Measurements from ENCODE around the gene CST8.

The CST8 gene

DNA sequence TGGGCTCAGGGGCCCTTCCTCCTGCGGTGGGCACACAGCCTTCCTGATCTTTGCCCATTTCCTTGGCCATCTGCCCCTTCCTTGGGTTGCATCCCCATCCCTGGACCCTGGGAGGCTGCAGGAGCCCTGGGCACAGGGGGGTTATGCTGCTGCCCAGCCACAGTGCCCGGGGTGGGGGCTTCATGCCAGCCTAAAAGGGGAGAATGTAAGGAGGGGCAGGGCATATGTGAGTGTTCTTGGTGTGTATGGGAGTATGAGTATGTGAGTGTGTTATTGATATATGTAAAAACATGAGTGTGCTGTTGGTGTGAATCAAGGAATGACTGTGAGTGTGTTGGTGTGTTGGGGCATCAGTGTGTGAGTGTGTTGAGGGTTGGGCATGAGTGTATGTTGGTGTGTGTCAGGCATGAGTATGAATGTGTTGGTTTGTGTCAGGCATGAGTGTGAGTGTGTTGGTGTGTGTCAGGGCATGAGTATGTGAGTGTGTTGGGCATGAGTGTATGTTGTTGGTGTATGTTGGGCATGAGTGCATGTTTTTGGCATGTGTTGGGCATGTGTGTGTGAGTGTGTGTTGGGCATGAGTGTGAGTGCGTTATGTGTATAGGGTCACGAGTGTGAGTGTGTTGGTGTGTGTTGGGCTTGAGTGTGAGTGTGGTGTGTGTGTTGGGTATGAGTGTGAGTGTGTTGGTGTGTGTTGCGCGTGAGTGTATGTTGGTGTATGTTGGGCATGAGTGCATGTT, 14.7 kb upstream of the CST8 start:
- DNase-seq = no peak

- no peak for DNase-seq
Measured at GRCh38 chr20:23477223-23477622, 13.7 kb upstream of the CST8 start.

GRCh38 chr20:23479043-23479442, 11.9 kb upstream of the CST8 start:
- DNase-seq = no peak

DNA sequence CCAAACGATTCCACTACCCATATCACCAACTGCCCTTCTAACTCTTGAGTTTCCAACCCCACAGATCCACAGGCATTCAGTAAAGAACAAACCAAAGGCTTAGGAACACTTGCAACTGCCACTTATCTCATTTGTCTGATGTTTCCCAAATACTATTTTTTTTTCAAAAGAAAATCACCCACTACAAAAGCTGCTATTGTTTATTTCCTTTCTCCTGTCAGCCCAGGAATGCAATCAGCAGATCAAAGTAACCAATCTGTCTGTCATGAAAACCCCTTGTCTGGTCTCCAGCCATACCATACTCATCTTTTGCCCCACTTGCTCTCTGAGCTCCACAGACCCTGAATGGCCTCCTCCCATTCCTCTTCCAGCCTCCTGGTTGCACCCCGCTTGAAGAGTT, 8.8 kb upstream of the CST8 start:
- no peak for DNase-seq

DNA sequence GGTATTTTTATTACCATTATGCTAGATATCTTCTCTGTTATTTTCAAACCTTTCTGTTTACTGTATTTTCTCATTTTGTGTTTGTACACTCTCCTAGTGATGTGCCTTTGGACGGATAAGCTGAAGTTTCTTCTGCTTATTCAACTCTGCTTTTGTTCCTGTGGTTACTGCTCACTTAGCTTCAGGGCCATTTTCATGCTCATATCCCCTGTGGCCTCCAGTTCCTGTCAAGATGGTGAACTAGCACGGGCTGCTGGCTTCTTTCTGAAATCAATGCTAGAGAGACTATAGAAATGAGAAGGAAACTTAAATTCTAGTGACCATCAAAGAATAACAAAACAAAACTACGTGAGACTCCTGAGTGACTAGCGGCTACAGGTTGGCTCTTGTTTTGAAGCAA, 6.8 kb upstream of the CST8 start:
- DNase-seq = no peak

DNA sequence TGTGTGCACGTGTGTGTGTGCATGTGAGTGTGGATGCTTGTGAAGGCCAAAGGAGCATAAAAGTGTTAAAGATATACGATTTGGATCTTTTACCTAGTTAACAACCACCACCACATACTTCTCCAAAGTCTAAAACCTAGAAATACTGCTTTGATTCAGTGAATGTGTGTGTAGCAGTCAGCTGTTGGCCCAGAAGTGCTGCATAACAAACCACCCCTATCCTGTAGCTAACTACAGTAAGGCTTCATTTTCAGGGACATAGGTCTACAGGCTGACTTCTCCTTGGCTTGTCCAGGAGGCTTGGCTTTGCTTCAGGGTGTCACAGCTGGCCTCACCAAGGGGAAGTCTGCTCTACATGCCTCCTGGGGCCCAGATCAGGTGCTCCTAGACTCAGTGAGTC, 2.4 kb upstream of the CST8 start:
- no peak for DNase-seq

- DNase-seq = no peak
Measured at GRCh38 chr20:23488996-23489395, 1.9 kb upstream of the CST8 start.

GRCh38 chr20:23492292-23492691, 1.4 kb downstream of the CST8 start:
- no peak for DNase-seq

DNA sequence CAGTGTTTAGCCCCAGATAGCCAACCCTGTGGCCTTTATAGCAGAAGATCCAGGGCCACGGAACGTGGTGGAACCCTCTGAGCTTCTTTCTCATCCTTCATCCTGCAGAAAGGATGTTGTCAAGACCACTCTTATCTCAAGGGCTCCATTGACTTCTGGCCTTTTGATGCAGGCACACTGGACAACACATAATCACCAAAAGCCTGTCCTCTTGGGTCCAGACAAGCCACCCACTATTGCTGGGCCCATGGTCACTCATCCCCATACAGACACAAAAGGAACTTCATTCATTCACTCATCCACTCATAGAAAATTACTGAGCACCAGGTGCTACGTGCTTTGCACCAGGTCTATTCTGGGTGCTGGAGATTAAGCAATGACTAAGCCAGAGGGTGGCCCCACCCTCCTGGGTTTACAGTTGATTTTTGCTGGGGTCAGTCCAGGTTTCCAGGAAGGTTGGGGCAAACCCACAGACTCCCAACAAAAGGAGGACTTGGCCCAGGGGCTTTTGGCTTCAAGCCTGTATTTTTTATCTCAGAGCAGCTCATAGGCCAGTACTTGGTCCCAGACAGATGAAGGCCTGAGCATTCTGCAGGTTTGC, 2.4 kb downstream of the CST8 start:
- DNase-seq = no peak

GRCh38 chr20:23497536-23497935, 6.6 kb downstream of the CST8 start:
- DNase-seq = no peak

DNA sequence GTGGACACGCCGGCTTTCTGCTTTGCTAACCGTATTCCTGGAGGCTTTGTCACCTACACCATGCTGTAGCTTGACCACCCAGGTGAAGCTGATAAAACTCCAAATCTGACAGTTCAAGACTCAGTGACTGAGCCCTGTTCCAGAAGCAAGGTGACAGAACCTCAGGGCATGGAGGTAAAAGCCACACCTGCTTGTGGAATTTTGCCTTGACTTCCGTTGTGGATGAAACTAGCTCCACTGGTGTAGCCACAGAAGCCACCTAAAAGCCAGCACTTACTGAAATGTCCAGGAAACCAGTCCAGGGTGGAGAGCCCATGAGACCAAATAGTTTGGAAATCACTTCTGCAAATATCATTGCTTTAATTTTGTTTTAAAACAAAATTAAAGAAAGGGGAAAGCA, 11.0 kb downstream of the CST8 start:
- DNase-seq = no peak

- no peak for DNase-seq
Measured at GRCh38 chr20:23503649-23504048, 12.7 kb downstream of the CST8 start.

- DNase-seq = no peak
Measured at GRCh38 chr20:23507346-23507745, 16.4 kb downstream of the CST8 start.

DNA sequence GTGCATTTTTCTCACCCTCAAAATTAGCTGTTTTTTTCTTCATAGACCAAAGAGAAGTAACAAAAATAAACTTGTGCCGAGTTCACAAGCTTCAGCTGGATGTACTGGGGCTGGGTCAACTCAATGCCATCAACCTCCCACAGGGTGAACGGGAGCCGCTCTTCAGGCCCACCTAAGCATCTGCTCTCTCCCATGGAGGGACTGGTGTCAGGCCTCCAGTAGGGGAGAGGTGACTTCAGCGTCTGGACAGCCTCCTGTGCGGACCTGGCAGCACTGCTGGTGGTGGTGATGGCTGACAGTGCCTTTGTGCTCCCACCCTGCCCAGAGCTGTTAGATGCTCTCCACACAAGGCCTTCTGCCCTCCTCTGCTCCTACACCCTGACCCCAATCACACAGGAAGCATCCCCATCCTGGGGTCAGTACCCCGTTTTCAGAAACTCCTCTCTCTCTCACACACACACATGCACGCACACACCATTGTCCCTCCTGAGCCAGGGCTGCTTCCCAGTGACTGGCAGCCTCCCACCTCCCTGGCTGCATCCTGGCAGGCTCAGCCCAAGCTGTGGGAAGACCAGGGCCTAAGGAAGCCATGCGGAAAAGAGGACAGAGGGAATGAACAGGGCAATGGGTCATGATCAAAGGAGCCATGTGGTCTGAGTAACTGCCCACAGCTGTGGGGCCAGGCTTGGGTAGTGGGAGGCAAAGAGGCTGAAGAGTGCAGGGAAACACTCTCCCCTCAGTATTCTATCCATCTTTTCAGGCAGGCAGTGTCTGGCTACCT, 17.7 kb downstream of the CST8 start:
- DNase-seq = no peak

DNA sequence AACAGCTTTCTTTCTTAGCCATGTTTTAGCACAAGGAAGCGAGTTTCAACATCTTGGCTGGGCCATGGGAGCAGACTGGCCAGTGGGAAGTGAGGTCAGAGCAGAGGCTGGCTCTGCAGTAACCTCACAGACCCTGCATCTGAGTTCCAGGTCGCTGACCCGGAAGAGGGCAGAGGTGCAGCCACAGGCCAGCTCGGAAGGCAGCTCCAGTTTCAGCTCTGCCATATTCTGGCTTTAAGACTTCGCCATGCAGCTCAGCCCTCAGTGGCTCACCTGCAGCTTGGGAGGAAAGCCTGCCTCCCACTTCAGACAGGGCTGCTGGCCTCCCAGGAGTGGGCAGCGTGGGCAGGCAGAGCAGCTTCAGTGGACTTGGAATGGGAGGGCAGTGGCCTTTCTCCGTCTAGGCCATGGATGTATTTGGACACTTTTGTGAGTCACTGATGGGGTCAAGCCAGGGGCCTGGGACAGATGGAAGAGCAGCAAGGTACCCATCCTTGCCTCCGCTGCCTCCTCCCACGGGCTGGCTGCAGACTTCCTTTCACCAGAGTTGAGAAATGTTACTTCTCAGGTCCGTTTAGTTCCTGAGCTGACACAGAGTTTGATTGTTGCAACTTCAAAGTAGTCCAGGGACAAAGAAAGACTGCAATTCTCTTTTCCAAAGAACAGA, 18.5 kb downstream of the CST8 start:
- DNase-seq = no peak

- no peak for DNase-seq
Measured at GRCh38 chr20:23510000-23510590, 19.2 kb downstream of the CST8 start.

DNA sequence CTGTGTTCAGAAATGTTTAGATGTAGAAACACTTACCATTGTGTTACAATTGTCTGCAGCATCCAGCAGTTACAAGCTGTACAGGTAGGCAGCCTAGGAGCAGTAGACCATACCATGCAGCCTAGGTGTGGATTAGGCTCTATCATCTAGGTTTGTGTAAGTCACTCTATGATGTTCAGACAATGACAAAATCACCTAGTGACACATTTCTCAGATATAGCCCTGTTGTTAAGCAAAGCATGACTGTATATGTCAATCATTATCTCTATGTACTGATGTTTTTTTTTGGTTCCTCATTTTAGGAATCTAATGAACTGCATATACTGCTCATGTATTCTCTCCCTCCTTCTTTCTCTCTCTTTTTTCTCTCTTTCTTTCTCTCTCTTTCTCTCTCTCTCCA, 22.2 kb downstream of the CST8 start:
- no peak for DNase-seq

DNA sequence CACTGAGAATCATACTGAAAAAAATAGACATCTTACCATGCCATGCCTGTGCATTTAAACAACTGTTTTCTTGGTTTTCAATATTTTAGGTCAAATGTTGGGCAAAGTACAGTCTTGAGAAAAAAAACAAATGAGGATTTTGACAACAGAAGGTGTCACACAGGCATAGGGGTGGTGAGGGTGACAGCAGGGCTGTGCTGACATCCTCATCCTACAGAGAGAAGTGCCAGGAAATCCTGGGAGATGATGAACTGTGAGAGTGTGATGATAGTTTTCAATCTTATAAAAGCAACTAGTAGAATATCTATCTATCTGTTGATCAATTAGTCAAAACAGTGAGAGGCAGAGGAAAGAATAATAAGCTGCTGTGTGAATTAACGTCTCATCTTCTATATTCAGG, 23.9 kb downstream of the CST8 start:
- no peak for DNase-seq

GRCh38 chr20:23515250-23515939, 24.5 kb downstream of the CST8 start:
- no peak for DNase-seq

DNA sequence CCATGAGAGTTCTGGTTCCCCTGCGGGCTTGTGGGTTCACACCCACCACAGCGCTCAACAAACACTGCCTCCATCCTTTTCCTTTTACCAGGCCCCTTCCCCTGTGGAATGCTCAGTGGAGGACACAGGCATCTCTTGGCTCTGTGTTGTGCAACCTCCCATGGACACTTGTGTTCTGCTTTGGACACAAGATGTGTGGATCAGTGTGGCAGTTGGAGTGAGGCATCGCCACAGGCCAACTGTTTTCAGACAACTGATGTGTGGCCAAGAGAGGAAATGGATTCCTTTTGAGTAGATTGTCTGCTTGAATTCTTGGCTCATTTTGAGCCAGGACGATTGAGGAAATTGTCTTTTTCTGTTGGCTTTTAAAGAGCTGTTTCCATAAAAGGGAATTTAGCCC, 26.8 kb downstream of the CST8 start:
- DNase-seq = no peak

DNA sequence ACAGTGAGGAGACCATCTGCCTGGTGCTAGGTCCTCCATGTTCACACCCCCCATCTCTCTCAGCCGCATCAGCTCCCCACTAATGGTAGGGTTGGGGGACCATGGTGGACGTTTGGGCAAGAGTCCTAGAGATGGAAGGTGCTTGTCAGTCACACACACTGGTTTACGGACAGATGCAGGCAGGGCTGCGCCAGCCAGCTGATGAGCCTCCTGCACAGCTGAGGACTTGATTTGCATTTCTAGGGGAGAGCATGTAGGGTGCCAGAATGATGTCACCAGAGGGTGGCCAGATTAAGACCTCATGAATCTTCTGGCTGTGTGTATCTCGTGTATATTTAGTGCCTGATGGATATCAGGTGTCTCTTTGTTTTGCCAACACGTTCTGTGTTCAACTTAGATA, 28.6 kb downstream of the CST8 start:
- no peak for DNase-seq

DNA sequence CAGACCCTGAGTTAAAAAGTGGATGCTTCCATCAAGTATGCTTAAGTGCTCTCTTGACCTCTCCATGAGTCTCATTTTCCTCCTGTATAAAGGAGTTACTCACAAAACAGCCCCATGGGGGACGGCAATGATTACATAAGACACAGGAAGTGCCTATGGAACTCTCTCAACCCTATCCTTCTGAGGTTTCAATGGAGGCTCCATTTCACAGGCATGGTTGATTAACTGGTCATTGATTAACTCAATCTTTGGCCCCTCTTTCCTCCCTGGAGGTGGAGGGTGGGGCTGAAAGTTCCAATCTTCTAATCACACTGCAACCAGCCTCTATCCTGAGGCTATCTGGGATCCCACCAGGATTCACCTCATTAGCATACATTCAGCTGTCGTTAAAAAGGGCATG, 29.3 kb downstream of the CST8 start:
- no peak for DNase-seq

- no peak for DNase-seq
Measured at GRCh38 chr20:23524146-23524545, 33.2 kb downstream of the CST8 start.

All from T-helper 1 cell (primary cell).